ENCODE data around the gene TMEM266.

Gene TMEM266

GRCh38 chr15:76070921-76071635 is 11.3 kb downstream of the TMEM266 start:
- DNase-seq, result no peak

- DNase-seq, result no peak
These were observed 12.0 kb downstream of the TMEM266 start for GRCh38 chr15:76071806-76072205.

GRCh38 chr15:76073554-76073953 is 13.8 kb downstream of the TMEM266 start:
- DNase-seq, result no peak

GRCh38 chr15:76075046-76075445 is 15.3 kb downstream of the TMEM266 start:
- no peak for DNase-seq

GRCh38 chr15:76078285-76078877 is 18.6 kb downstream of the TMEM266 start:
- no peak for DNase-seq

GRCh38 chr15:76084256-76084655 is 24.5 kb downstream of the TMEM266 start:
- DNase-seq, result no peak

- no peak for DNase-seq
These were observed 38.9 kb downstream of the TMEM266 start for GRCh38 chr15:76098685-76099084.

- no peak for DNase-seq
These were observed 39.6 kb downstream of the TMEM266 start for GRCh38 chr15:76099388-76099787.

- no peak for DNase-seq
These were observed 40.6 kb downstream of the TMEM266 start for GRCh38 chr15:76100361-76100760.

- DNase-seq, result no peak
These were observed 41.9 kb downstream of the TMEM266 start for GRCh38 chr15:76101655-76102054.

- DNase-seq, result no peak
These were observed 45.6 kb downstream of the TMEM266 start for GRCh38 chr15:76105391-76105790.

GRCh38 chr15:76105911-76106310 is 46.1 kb downstream of the TMEM266 start:
- no peak for DNase-seq

- DNase-seq, result no peak
These were observed 47.4 kb downstream of the TMEM266 start for GRCh38 chr15:76107169-76107568.

GRCh38 chr15:76108021-76108723 is 48.4 kb downstream of the TMEM266 start:
- no peak for DNase-seq

GRCh38 chr15:76109046-76109445 is 49.3 kb downstream of the TMEM266 start:
- no peak for DNase-seq

GRCh38 chr15:76114561-76114960 is 54.8 kb downstream of the TMEM266 start:
- no peak for DNase-seq

- no peak for DNase-seq
These were observed 56.5 kb downstream of the TMEM266 start for GRCh38 chr15:76116138-76116885.

GRCh38 chr15:76117181-76117580 is 57.4 kb downstream of the TMEM266 start:
- no peak for DNase-seq

- DNase-seq, result no peak
These were observed 59.0 kb downstream of the TMEM266 start for GRCh38 chr15:76118767-76119166.

- DNase-seq, result no peak
These were observed 63.2 kb downstream of the TMEM266 start for GRCh38 chr15:76123031-76123430.

- no peak for DNase-seq
These were observed 67.4 kb downstream of the TMEM266 start for GRCh38 chr15:76127169-76127568.

- no peak for DNase-seq
These were observed 68.1 kb downstream of the TMEM266 start for GRCh38 chr15:76127880-76128279.

- no peak for DNase-seq
These were observed 74.8 kb downstream of the TMEM266 start for GRCh38 chr15:76134537-76134936.

All from CD4-positive, alpha-beta T cell treated with Interferon alpha-2 for 1 hour (primary cell).